GM21717 (cell line): ENCODE measurements around the gene SFXN5.

Experiments
- ATAC-seq: cut with Tn5 transposase; IDR thresholded peaks from one replicate; pipeline ENCODE4 v1.9.1; 2021; ENCODE audit warnings: mild to moderate bottlenecking, moderate library complexity; ENCODE audit not compliant: unreplicated experiment

The SFXN5 gene

DNA sequence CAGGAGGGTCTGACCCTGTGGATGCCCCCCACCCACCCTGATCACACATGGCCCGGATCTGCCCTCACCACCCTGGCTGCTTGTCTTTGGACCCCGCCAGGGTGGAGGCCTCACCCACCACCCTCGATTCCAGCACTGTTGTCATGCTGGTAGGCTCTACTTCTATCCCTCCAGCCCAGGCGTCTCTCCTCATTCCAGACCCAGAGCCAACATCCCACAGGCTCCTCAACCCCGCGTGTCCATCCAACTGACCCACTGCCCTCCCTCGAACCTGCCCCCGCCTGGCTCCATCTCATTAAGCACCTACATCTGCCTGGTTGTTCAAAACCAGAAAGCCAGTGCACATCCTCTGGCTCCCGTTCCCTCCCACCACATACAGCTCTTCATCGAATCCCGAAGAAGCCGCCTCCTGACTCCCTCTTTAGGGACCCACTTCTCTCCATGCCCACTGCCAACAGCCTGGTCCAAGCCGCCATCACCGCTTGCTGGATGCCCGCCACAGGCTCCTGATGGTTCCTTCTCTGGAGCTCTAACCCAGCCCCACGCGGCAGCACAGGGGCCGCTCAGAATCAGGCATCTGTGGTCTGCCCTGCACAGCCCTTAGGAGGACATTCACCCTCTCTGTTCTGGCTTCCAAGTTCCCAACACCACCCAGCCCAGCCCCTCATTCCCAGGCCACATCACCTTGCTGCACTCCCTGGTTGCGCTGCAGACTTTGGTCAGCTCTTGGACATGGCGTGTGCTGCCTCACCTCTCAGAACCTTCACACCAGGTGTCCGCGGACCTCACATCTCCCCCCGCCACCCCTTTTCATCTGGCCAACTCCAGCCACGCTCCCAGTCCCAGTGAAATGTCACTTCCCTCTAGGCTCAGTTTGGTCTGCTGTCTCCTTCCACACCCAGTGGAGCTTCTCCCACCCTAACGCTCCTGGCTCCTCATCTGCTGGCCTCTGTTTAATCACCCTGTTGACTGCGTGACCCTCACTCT is 111.2 kb downstream of the SFXN5 start:
- no peak for ATAC-seq

- no peak for ATAC-seq
Measured at GRCh38 chr2:72959554-72959953, 112.0 kb downstream of the SFXN5 start.

DNA sequence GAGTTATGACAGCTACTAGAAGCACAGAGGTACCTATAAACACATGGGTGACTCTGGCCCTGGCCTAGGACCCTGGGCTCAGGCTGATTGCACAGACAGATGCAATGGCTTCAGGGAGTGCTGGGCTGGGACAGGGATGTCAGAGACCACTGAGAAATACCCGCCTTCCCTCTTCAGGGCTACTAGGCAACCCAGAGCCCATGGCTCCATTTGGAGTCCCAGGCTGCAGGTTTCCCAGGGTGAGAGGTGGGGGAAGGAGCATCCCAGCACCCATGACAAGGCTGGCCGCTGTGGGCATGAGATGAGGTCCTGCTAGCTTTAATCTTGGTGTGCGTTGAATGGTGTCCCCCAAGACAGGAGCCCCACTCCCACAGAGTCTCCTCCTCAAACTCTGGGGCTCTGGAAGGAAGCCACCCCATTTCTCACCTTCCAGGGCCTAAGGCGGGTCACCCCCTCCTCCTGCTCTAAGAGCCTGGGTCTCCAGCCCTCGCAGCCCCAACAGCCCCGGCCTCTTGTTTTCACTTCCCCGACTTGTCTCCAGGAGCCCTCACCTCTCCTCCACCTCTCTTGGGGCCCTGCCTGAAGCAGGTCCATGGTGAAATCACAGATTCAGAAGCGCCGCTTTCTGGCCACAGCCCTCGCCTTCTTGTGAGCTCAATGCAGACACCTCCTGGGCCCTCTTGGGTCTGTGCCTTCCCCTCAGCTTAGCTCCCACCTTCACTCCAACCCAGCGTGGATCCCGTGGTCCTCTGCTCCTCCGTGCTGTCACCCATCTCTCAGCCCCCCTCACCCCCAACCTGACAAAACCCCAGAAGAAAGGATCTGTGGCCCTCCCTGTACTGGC is 112.7 kb downstream of the SFXN5 start:
- no peak for ATAC-seq

DNA sequence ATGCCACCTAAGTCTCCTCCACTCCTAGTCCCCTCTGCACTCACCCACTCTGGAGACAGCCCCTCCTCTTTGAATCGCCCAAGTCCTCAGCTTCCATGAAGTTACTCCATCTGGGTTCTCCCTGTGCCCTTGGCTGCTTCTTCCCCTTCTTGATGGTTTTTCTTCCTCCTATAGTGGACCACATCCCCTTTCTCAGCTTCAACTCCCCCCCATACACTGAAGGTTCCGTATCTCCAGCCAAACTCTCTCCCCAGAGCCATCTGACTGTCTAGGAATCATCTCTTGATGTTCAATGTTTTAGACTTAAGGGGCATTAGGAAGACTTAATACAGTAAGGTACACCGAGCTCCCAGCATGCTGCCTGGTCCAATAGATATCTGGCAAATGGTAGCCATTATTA is 114.6 kb downstream of the SFXN5 start:
- no peak for ATAC-seq

- ATAC-seq = no peak
Measured at GRCh38 chr2:72956050-72956395, 115.5 kb downstream of the SFXN5 start.

DNA sequence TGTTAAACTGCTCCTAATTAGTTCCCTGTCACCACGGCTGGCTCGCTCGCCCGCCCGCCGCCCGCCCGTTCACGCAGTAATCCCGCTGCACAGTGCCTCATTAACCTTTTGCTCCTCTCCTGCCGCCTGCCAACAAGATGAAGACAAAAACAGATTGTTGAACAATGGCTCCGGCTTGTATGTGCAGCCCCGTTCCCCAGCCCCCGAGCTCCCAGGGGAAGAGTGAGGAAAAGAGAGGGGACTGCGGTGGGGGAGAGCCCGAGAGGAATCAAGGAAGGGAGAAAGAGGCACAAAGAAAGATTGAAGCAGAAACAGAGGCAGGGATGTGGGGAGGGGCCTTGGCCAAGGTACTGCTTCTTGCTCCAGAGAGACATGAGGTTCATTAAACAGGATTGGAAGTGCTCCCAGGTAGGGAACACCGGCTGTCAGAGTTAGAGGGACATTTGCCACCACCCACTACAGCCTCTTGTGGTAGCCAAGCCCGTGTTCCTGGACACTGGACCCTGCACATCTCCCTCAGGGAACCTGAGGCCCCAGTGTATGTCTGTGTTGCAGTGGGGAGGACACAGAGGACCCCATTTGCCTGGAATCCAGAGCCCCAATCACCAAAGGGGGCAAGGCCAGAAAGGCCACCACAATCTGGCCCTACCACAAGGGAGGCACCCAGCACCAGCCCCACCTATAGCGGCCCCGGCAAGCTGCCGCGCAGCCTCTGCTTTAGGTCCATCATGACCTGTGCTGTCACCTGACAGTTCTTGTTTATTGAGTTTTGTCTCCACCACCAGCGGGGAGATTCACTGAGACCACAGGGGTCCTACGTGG is 116.1 kb downstream of the SFXN5 start:
- no peak for ATAC-seq

- ATAC-seq = no peak
Measured at GRCh38 chr2:72954376-72955227, 116.9 kb downstream of the SFXN5 start.

DNA sequence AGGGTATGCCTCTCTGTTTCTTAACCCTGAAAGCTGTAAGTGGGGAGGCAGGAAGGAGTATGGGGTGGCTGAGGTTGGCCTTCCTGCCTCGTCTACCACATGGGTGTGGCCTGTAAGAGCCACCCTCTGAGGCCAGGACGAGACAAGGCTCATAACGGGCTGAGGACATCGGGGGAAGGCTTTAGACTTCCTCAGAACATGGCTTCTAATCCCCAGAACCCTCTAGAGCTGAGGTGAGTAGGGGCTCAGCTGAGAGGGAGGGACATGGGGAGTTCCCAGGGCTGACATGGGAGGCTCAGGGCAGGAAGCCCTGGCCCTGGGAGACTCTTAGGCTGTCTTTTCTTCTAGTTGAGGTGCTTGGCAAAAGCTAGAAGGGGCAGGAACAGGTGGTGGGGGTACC is 117.5 kb downstream of the SFXN5 start:
- ATAC-seq = no peak

GRCh38 chr2:72953528-72953927 is 118.0 kb downstream of the SFXN5 start:
- no peak for ATAC-seq

DNA sequence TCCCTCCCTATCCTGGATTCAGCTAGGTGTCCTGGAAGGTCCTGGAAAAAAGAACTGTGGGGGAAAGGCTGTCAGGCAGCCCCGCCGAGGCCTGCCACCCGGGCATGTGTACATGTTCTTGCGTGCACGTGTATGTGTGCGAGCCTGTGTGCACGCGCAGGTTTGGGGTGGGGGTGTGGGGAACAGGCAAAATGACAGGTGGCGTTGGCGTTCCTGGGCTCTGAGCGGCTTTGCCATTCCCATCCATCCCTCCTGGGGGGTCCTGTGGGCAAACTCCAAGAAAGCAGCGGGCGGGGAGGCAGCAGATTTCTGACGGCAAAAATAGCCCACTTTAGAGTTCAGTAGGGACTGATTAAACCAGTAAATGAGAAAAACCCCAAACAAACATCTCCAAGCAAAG is 118.6 kb downstream of the SFXN5 start:
- no peak for ATAC-seq

- ATAC-seq = no peak
Measured at GRCh38 chr2:72952110-72952823, 119.2 kb downstream of the SFXN5 start.

DNA sequence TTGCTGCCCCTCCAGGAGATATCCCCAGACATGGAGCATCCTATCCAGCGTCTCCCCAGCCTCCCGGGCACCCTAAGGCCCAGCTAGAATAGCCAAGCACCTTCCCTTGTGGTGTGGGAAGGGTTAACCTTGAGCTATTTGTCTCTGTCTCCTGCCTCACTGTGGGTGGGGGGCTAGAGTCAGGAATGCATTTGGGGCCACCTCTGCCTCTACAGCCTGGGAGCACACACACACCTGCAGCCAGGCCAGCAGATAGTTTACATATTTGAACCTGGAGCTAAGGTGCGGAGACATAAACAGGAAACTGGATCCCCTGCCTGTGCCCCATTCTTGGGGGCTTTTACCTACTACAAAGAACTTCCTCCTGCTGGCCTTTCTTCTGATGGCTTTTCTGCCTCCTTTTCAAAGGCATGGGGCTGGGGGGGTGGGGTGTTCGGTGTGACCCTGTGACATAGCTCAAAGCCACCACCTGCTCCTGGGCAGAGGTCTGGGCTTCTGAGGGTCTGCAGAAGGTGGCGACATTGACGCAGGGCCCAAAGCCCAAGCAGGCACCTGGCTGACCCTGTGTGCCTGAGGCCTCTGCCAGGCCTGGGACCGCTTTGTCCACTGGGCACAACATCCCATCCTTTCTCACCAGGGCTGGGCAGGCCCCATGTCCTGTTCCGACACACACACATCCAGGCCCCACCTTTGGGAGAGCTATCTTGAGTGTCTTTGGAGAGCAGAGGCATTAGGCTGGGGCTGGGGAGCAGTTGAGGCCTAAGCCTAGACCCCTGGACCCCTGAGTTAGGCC is 120.0 kb downstream of the SFXN5 start:
- ATAC-seq = no peak

DNA sequence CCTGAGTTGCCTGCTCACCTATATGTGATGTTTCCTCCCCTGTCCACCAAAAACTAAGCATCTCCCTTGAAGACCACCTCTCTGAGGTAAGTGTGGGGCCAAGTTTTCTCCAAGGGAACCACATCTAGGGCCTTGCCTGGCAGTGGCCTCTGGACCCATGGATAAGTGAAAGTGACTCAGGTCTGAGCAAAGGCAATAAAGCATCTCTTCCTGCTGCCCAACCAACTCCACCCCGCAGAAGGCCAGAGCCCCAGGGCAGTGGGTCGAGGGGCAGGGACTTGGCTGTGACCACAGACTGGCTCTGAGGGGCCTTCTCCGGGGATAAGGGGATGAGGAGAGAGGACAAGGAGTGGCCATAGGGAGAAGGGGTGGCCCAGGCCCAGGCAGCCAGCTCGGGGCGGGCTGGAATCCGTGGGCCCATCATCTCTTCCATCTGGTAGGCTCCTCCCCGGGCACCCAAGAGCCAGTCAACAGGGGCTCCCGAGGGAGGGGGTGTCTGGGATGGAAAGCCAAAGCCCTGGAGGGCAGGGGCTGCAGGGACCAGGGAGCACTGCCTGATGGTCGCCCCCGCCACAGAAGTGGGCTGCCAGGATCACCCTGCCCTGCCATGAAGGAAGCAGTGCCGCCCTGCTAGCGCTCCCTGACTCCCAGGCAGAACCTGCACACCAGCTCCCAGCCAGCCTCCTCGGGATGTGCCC is 120.8 kb downstream of the SFXN5 start:
- no peak for ATAC-seq

DNA sequence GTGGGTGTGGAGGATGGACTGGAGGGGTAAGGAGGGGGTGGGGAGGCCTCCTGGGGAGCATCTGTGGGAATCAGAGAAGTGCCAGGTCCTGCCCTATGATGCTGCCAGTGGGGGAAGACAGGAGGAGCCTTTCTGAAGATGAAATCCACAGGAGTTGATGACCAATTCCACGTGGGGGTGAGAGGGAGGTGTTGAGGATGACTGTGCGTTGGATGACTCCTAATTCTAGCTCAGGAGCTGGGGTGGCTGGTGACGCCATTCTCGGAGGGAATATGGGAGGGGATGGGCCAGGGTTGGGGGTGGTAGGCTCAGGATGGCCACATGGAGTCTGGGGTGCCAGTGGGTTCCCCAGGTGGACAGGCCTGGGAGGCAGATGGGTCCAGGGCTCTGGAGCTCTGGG is 121.9 kb downstream of the SFXN5 start:
- no peak for ATAC-seq

- ATAC-seq = no peak
Measured at GRCh38 chr2:72949045-72949444, 122.5 kb downstream of the SFXN5 start.

- no peak for ATAC-seq
Measured at GRCh38 chr2:72947952-72948830, 123.3 kb downstream of the SFXN5 start.

DNA sequence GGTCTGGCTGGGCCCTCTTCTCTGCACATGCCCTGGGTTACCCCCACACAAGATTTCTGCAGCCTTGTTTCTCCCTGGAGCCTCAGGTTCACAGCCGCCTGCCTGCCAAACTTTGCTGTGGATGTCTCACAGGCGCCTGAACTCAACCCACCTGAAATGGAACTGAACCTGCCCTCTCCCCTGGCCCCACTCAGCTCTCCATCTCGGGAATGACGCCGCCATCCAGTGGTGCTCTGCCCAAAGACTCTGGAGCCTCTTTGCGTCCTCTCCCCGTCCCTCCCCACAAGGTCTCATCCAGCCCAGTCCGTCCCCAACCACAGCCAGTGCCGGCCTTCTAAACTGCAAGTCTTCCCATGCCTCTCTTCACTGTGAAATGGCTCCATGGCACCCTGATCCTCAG is 125.0 kb downstream of the SFXN5 start:
- no peak for ATAC-seq
